CD14-positive monocyte (primary cell): ENCODE data around the gene TFEB. TPM values are rescaled to one million over a fixed set of nuclear protein-coding genes. Genes with fewer than 3 reads are reported as not detected.

Experiments used
- DNase-seq, 3 donors: peaks; one replicate each; pipeline ENCODE4 v3.0.0-alpha.2; 2011 to 2022
- H2AFZ ChIP-seq: 2 replicates; pipeline ENCODE4 v1.6.0; 2012; ENCODE audit warnings: mild to moderate bottlenecking, low read depth, low read length, inconsistent platforms; ENCODE audit not compliant: insufficient read depth, poor library complexity, severe bottlenecking
- H3K27ac ChIP-seq, 2 donors: 1 replicate in 1 of 2; 2 replicates in 1 of 2; pipeline ENCODE4 v1.5.1; 2012 to 2013; ENCODE audit warnings: low read length in 2 of 2, control low read depth in 1 of 2, inconsistent platforms in 1 of 2, low read depth in 1 of 2, mild to moderate bottlenecking in 1 of 2
- H3K27me3 ChIP-seq, 2 donors: one replicate each; pipeline versions ENCODE4 v1.6.0 to v1.6.1; 2011 to 2013; ENCODE audit warnings: low read length in 2 of 2; ENCODE audit not compliant: control insufficient read depth in 2 of 2, insufficient read depth in 2 of 2
- H3K36me3 ChIP-seq, 2 donors: replicated peaks in 1 of 2; 1 replicate in 1 of 2; 2 replicates in 1 of 2; pipeline versions ENCODE4 v1.5.1 to v1.6.1; 2012 to 2013; ENCODE audit warnings: low read length in 2 of 2, control low read depth in 1 of 2, inconsistent platforms in 1 of 2, mild to moderate bottlenecking in 1 of 2; ENCODE audit not compliant: insufficient read depth in 2 of 2, control insufficient read depth in 1 of 2
- H3K4me1 ChIP-seq, 2 donors: 1 replicate in 1 of 2; 2 replicates in 1 of 2; pipeline versions ENCODE4 v1.5.1 to v1.6.1; 2012 to 2013; ENCODE audit warnings: low read length in 2 of 2, control low read depth in 1 of 2, inconsistent platforms in 1 of 2, mild to moderate bottlenecking in 1 of 2, moderate library complexity in 1 of 2; ENCODE audit not compliant: insufficient read depth in 2 of 2, control insufficient read depth in 1 of 2
- H3K4me2 ChIP-seq: replicated peaks from 2 replicates; pipeline ENCODE3; 2012; ENCODE audit warnings: low read length, moderate library complexity, mild to moderate bottlenecking; ENCODE audit not compliant: poor library complexity, severe bottlenecking; ENCODE audit errors: extremely low read depth
- H3K4me3 ChIP-seq, 3 experiments: fragments of 200-600 bp in 1 of 3; sonication (generic) in 1 of 3; replicated peaks in 1 of 3; 1 replicate in 2 of 3; 2 replicates in 1 of 3; pipeline ENCODE4 v1.5.1; 2011 to 2013; ENCODE audit warnings: low read length in 3 of 3, mild to moderate bottlenecking in 3 of 3, control low read depth in 2 of 3, low read depth in 2 of 3, inconsistent platforms in 1 of 3, moderate library complexity in 1 of 3
- H3K79me2 ChIP-seq: 2 replicates; pipeline ENCODE4 v1.6.0; 2012; ENCODE audit warnings: mild to moderate bottlenecking, control low read depth, inconsistent platforms, low read length, moderate library complexity; ENCODE audit not compliant: insufficient read depth
- H3K9ac ChIP-seq: 2 replicates; pipeline ENCODE4 v1.6.0; 2017; ENCODE audit warnings: low read length, mild to moderate bottlenecking; ENCODE audit not compliant: insufficient read depth, poor library complexity, severe bottlenecking
- H3K9me3 ChIP-seq, 2 donors: replicated peaks in 1 of 2; 1 replicate in 1 of 2; 2 replicates in 1 of 2; pipeline versions ENCODE4 v1.5.1 to v1.6.1; 2012 to 2013; ENCODE audit warnings: low read length in 2 of 2, control low read depth in 1 of 2; ENCODE audit not compliant: control insufficient read depth in 1 of 2, insufficient read depth in 1 of 2
- H4K20me1 ChIP-seq: 2 replicates; pipeline ENCODE4 v1.6.0; 2012; ENCODE audit warnings: mild to moderate bottlenecking, low read length, control low read depth, moderate library complexity; ENCODE audit not compliant: insufficient read depth
- H3K27ac Mint-ChIP-seq, 7 donors: one replicate each; pipeline ENCODE4 v1.8.0; 2020; ENCODE audit warnings: mild to moderate bottlenecking in 7 of 7, mixed read lengths in 7 of 7, moderate library complexity in 6 of 7, inconsistent platforms in 2 of 7
- H3K27me3 Mint-ChIP-seq, 3 donors: one replicate each; pipeline ENCODE4 v1.8.0; 2021 to 2022; ENCODE audit warnings: low read depth in 3 of 3, mild to moderate bottlenecking in 3 of 3, mixed read lengths in 3 of 3, moderate library complexity in 3 of 3, inconsistent platforms in 1 of 3
- H3K36me3 Mint-ChIP-seq, 2 donors: one replicate each; pipeline ENCODE4 v1.8.0; 2020; ENCODE audit warnings: mixed read lengths in 2 of 2, inconsistent platforms in 1 of 2, mild to moderate bottlenecking in 1 of 2
- H3K4me1 Mint-ChIP-seq: one replicate; pipeline ENCODE4 v1.8.0; 2020; ENCODE audit warnings: mild to moderate bottlenecking, mixed read lengths
- H3K4me3 Mint-ChIP-seq, 2 donors: one replicate each; pipeline ENCODE4 v1.8.0; 2020; ENCODE audit warnings: mild to moderate bottlenecking in 2 of 2, mixed read lengths in 2 of 2, moderate library complexity in 1 of 2
- H3K9me3 Mint-ChIP-seq, 7 donors: one replicate each; pipeline ENCODE4 v1.8.0; 2020 to 2022; ENCODE audit warnings: mixed read lengths in 7 of 7, mild to moderate bottlenecking in 6 of 7, moderate library complexity in 6 of 7, inconsistent platforms in 2 of 7
- WGBS: methylation state at CpG from one replicate; pipeline ENCODE4 v1.1.5; 2013; ENCODE audit warnings: missing lambda C conversion rate; ENCODE audit not compliant: insufficient coverage; 5-methylcytosine and 5-hydroxymethylcytosine counted together
- intact Hi-C, 2 donors: fragments of 100-400 bp; cut with micrococcal nuclease; formaldehyde crosslinking; loops; one replicate each; pipeline versions ENCODE4 v1.15.0 to v1.15.1; 2023
- polyA plus RNA-seq, 3 donors: library from polyadenylated mRNA; depleted of rRNA in 1 of 3; unstranded in 2 of 3; stranded (reverse) in 1 of 3; fragments of 300-500 nt in 2 of 3; fragments of >200 nt in 1 of 3; fragmentation: Illumina TruSeq in 2 of 3; gene quantifications; 1 replicate in 2 of 3; 2 replicates in 1 of 3; pipeline ENCODE4 v1.2.3, GENCODE V29; 2012 to 2021
- TF ChIP-seq, protein P1 (sequence below): fragments of 200-600 bp; IDR thresholded peaks from one replicate; pipeline ENCODE4 v1.8.0; 2022; ENCODE audit warnings: antibody characterized with exemption, mild to moderate bottlenecking

Gene TFEB
- polyA plus RNA-seq, 3 donors = 42.6 to 60.0 (median 55.0) TPM

DNA sequence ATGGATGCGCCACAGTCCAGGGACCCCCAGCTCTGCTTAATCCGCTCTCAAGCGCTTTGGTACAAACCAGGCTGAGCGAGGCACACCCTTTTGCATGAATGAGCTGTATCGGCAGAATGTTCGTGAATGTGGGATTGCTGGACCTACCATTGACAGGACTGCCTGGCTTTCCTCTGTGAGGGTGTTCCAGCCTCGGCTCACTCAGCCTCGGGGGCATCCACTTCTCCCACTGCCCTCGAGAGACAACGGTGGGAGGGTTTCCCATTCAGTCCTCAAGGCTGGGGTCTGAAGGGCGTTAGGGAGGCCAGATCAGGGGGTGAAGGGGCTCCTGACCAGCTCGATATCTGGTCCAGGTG lies 79.8 kb downstream of the TFEB start:
- Mint-ChIP-seq H3K27ac (peak overlapping the region in 1 of 7 donors; percentile 58), H3K4me1 (peaks cover 3% of the 10 kb centered on the region), H3K9me3 (no peaks in the 10 kb centered on the region), H3K4me3 (no peak overlapping the region), H3K36me3 (no peaks in the 10 kb centered on the region), H3K27me3 (peaks cover 5 to 24% (median 11%) of the 10 kb centered on the region in 3 donors)
- intact Hi-C loops = no loop called here
- Histone ChIP-seq H3K79me2 (no peaks in the 10 kb centered on the region), H3K9me3 (no peaks in the 10 kb centered on the region), H3K4me3 (no peak overlapping the region), H2AFZ (no peak overlapping the region), H3K36me3 (no peaks in the 10 kb centered on the region), H3K4me2 (no peak overlapping the region), H3K27me3 (peaks cover 0 to 4% of the 10 kb centered on the region in 2 donors), H3K9ac (no peak overlapping the region), H4K20me1 (no peaks in the 10 kb centered on the region), H3K4me1 (no peaks in the 10 kb centered on the region), H3K27ac (no peak overlapping the region)
- TF ChIP-seq, protein P1, sequence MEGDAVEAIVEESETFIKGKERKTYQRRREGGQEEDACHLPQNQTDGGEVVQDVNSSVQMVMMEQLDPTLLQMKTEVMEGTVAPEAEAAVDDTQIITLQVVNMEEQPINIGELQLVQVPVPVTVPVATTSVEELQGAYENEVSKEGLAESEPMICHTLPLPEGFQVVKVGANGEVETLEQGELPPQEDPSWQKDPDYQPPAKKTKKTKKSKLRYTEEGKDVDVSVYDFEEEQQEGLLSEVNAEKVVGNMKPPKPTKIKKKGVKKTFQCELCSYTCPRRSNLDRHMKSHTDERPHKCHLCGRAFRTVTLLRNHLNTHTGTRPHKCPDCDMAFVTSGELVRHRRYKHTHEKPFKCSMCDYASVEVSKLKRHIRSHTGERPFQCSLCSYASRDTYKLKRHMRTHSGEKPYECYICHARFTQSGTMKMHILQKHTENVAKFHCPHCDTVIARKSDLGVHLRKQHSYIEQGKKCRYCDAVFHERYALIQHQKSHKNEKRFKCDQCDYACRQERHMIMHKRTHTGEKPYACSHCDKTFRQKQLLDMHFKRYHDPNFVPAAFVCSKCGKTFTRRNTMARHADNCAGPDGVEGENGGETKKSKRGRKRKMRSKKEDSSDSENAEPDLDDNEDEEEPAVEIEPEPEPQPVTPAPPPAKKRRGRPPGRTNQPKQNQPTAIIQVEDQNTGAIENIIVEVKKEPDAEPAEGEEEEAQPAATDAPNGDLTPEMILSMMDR = no peak
- no peak for DNase-seq
- 63% methylated on average over 6 of the region's 12 CpGs for WGBS

DNA sequence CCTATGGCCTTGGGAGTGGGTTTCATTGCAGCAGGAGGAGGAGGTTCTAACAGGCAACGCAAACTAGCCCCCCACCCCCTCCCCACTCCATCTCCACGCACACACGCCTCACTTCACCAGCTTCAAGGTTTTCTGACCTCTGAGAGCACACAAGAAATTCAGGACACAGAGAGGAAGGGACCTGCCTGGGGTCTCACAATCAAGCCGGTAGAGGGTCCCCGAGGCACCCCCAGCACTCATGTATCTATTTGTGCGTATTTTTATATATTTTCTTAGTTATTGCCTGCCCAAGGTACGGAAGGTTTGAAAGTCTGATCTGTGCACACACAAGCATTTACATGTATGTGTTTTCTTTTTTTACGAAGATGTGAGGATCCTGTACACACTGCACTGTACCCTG lies 80.2 kb downstream of the TFEB start:
- peaks cover 5 to 24% (median 9%) of the 10 kb centered on the region in 3 donors for H3K27me3 Mint-ChIP-seq
- no peaks in the 10 kb centered on the region for H3K9me3 ChIP-seq
- no peak overlapping the region for H3K27ac ChIP-seq
- no peak overlapping the region for H3K4me2 ChIP-seq
- no CpG with 5 or more reads among the region's 8 CpGs for WGBS
- H3K36me3 Mint-ChIP-seq = no peaks in the 10 kb centered on the region
- TF ChIP-seq, protein P1 = no peak
- H3K4me1 ChIP-seq = no peaks in the 10 kb centered on the region
- H2AFZ ChIP-seq = no peak overlapping the region
- no peak overlapping the region for H3K4me3 ChIP-seq
- peaks cover 3% of the 10 kb centered on the region for H3K4me1 Mint-ChIP-seq
- no peak overlapping the region for H3K27ac Mint-ChIP-seq
- no peaks in the 10 kb centered on the region for H3K79me2 ChIP-seq
- H3K9ac ChIP-seq = no peak overlapping the region
- H3K9me3 Mint-ChIP-seq = no peaks in the 10 kb centered on the region
- no peaks in the 10 kb centered on the region for H4K20me1 ChIP-seq
- H3K27me3 ChIP-seq = peaks cover 0 to 1% of the 10 kb centered on the region in 2 donors
- intact Hi-C loops = no loop called here
- H3K4me3 Mint-ChIP-seq = no peak overlapping the region
- no peak for DNase-seq
- H3K36me3 ChIP-seq = no peaks in the 10 kb centered on the region
